AG08396 (cell line): Measurements from ENCODE around the gene RAD23B.
A peak's percentile ranks its signal among the peaks of the same experiment; 100 is the strongest.
"Not testable (repeated sequence)": the region's sequence is repeated elsewhere in the genome, so short reads cannot be mapped to it uniquely, and the experiment has no call there.

Source experiments
- DNase-seq: peaks from one replicate; pipeline ENCODE4 v3.0.0; 2012; ENCODE audit warnings: low spot score, mixed read lengths

RAD23B gene

DNA sequence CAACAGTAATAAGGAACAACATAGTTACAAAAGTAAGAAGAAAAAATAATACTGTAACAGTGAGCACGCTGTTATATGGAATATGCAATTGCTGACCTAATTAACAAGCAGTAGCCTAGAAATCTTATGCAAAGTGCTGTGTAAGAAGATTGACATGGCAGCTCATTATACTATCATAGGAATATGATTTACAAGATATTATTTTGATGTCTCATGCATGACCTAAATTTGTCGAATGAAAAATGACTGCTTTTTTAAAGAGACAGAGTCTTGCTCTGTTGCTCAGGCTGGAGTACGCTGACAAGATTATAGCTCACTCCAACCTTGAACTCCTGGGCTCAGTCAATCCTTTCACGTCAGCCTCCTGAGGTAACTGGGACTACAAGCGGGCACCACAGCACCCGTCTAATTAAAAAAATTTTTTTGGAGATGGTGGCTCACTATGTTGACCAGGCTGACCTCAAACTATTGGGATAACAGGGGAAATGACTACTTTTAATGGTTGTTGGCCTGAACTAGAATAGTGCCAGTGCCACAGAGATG lies 10.5 kb downstream of the RAD23B start:
- DNase-seq, result no peak

DNA sequence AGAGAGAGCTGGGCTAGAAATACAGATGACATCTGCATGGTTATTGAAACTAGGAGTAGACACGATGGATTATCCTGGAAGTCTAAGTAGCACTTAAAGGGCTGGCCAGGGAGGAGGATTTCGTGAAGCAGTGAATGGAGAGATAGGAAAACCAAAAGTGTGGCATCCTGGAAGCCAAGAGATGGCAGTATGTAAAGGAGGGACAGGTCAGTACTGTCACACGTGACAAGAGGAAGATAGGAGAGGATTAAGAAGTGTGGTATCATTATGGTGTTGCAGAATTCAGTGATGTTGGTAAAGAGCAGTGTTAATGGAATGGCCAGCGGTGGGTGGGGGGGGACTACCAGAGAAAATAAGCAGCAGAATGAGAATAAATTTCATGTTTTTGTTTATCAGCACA lies 11.7 kb downstream of the RAD23B start:
- no peak for DNase-seq

DNA sequence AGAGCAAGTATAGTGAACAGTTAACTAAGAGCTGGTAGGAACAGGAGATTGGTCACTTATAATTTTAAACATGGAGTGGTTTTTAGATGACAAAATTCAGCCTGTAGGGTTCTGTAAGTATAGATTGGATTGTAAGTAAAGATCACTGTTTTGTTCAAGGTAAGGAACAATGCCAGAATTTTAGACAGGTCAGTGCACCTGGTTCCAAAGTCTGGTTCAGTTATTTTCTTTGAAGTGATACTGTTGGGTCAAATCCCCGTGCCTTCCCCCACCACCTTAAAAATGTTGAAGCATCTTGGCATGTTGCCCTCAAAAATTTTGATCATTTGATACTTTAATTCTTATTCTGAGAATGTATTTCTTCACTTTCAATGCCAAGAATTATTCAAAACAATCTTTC lies 12.9 kb downstream of the RAD23B start:
- DNase-seq, result no peak

DNA sequence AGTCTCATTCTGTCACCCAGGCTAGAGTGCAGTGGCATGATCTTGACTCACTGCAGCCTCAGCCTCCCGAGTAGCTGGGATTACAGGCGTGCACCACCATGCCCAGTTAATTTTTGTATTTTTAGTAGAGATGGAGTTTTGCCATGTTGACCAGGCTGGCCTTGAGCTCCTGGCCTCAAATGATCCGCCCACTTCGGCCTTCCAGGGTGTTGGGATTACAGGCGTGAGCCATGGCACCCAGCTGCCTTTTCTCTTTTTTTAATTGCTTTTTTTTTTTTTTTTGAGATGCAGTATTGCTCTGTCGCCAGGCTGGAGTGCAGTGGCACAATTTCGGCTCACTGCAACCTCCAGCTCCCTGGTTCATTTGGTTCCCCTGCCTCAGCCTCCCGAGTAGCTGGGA lies 13.5 kb downstream of the RAD23B start:
- not testable (repeated sequence) for DNase-seq

DNA sequence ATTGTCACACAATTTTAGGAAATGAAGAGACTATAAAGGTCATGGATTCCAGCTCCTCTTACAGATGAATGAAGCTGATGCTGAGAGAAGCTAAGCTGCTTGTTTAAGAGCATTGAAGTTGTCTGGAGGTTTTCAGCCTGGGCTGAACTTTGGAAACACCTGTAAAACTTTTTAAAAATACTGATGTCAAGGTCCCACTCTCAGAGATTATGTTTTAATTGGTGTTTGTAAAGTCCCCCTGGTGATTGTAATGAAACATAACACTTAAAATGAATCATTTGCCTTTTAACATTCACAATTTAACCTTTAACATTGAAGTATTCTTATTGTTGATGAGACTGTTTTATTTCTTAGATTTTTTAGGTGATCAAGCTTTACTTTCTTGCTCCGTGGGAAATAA lies 16.4 kb downstream of the RAD23B start:
- no peak for DNase-seq

DNA sequence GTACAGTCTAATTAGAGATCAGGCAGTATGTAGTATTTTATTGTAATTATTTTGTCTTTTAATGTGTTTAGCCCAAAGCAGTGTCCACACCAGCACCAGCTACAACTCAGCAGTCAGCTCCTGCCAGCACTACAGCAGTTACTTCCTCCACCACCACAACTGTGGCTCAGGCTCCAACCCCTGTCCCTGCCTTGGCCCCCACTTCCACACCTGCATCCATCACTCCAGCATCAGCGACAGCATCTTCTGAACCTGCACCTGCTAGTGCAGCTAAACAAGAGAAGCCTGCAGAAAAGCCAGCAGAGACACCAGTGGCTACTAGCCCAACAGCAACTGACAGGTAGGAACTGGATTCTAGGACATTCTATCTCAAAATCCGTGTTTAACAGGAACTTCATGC lies 23.2 kb downstream of the RAD23B start:
- no peak for DNase-seq

DNA sequence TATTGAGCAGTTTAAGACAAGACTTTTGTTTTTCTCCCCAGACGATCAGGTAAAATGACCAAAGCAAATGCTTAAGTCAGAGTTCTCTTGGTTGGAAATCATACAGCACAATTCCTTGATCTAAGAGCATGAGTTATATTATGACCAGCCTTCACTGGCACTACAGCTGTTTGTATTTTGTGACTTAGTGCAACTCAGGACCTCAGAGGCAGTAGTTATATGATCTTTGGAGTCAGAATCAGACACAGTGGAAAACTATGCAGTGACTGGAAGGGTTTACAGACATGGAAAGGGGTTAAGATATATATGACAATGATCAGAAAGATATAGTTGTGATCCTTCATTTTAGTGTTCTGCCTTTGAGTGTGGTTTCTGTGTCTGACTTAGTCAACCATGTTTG lies 24.3 kb downstream of the RAD23B start:
- no peak for DNase-seq

DNA sequence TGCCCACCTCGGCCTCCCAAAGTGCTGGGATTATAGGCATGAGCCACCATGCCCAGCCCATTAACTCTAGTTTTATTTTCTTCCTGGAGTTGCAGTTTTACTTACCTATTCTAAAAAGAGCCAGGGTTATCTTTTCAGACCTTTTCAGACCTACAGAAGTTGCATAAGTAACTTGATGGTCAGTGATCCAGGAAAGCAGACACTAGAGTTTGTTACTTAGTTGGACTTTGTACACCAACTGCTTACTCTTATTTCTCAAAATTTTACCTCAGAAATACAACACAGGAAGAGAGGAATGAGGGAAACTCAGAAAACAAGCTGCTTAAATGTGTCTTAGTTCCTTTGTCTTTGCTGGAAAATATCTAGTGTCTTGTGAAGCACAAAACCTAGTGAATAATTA lies 25.4 kb downstream of the RAD23B start:
- no peak for DNase-seq

DNA sequence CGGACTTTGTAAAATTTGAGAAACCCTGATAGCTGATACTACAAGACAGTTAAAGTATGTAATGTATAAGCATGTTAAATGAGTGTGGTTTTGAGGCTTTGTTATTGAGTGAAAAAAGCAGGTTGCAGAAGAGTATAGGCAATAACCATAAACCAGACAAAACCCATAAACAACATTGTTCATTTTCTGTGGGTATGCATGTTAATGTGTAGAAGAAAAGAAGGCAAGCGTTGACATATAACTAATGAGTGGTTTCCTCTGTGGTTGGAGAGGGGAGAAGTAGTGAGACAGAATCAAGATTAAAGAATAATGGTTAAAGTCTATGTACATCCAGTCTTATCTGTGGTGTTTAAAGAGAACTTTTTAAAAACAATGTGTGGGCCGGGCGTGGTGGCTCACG lies 26.2 kb downstream of the RAD23B start:
- no peak for DNase-seq

DNA sequence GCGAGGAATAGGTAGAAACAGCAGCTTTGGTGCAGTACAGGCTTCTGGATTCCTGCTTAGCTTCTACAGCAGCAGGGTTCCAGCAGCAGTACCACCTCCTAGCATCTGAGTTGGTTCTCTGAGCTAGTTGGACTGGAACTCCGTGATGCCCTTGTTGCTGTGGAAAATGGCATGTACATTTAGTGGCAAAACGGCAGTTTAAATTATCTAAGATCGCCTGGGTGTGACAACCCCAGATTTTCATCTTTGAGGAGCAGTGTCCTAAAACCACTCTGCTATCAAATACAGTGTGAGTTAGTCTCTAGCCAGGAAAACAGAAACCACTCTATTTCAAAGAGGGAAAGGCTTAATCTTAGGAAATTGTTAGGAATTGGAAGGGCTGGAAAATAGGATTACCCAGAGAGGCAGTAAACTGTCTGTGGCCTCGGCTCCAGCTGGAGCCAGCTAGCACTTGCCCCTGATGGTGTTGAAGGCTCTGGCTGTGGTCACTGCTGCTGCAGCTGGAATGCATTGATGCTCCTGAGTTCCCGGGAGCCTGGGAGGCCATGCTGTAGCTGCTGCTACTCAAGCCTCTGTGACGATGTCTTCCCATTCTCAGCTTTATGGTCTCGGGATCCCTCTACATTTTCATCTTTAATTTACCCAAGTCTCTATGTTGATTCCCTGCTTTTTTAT lies 29.4 kb downstream of the RAD23B start:
- DNase-seq, result peak; percentile 64

DNA sequence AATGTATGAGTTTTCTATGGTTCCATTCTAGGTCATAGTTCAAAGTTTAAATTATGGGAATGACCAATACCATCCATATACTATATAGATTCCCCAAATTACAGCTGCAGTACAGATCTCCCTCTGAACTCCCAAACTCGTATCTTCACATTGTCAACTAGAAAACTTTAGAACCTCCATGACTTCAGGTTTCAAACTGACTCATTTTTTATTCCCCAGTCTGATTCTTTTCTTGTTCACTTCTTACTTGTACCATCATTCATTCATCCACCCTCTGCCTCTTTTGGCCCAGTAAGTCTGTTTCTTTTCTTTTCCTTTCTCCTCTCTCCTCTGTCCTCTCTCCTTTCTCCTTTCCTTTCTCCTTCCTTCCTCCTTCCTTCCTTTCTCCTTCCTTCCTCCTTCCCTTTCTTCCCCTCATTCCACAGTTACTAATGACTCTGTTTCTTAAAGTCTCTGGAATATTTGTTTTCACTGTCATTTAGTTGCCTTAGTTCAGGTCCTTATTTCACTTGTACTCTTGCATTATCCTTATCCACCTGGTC lies 30.5 kb downstream of the RAD23B start:
- DNase-seq, result no peak

DNA sequence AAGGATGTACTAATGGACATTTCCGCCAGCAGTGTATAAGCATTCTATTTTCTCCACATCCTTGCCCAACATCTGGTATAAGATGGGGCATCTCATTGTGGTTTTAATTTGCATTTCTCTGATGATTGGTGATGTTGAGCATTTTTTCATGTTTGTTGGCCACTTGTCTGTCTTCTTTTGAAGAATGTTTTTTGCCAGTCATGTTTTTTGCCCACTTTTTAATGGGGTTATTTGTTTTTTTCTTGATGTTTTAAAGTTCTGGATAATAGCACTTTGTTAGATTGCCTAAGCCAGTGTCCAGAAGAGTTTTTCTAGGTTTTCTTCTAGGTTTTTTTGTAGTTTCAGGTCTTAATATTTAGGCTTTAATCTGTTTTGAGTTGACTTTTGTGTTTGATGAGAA lies 31.7 kb downstream of the RAD23B start:
- DNase-seq, result no peak

DNA sequence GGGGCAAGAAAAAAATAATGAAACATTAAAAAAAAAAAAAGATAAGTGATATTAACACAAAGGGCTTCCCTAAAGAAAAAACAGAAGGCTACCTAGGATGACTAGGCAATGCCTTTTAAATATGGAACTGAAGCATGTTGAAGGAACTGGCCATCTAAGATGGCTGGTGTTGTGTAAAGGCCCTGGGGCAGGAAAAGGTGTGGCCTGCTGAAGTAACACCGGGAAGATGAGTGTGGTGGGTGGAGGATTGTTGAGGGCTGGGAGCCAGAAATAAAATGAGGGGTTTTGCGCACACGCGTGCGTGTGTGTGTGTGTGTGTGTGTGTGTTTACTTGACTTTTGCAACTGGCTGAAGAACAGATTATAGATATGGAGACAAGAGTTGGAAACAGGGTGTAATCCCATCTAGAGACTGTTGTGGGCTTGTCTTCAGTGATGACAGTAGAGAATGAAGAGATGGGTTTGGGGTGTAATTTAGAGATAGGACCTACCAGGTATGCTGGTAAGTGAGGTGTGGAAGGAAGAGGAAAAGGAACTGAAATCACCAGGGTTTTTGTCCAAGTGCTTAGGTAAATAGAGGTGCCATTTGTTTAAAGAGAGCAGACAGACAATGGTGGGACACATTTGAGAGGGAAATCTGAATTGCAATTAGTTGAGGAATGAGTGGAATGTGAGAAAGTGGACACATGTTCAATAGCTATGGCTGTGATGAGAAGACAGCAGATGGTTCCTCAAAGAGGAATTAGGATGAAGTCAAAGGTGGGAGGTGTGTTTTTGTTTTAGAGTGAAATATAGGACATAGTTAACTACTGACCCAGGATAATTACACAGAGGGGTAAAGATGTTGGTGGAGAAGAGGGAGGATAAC lies 33.9 kb downstream of the RAD23B start:
- DNase-seq, result no peak

DNA sequence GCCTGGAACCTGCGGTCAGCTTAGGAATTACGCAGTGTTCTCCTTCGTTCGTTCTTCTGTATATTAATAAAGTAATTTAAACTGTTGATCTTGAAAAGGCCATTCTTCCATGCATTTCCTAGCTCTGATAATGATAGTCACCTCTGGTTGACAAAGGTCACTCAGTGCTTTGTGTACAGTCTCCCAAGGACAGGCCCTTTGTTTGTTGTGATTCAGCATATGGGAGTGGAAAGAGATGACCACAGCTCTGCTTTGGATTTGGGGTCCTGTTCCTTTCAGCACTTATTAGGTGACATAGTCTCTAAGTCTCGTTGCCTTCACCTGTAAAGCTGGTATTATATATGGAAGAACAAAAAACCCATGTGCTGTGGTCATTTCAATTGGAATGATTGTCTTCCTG lies 39.6 kb downstream of the RAD23B start:
- no peak for DNase-seq

DNA sequence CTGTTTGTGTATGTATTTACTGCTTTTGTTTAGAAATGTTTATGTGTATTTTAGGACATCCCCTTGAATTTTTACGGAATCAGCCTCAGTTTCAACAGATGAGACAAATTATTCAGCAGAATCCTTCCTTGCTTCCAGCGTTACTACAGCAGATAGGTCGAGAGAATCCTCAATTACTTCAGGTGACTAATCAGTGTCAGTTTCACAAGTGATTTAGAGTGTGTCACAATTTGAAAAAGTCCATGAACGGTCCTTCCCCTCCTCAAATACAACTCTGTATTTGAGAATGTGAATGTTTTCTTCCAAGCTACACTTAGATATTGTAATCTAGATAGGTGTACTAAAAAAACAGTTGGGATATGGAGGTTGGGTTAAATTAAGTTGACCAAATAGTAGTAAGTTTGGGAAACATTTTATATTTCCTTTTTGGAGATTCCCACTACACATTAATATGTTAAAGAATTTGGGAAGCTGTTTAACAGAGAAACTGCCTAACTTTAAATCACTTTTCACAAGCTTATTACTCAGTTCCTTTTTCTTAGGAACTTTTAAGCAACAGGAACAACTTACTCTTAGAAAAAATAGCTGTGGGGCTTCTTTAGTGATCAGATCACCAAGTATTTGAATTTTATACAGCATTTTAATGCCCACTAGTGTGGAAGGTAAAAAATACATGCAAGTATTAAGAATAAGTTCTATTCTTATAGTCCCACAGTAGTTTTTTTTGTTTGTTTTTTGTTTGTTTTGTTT lies 40.9 kb downstream of the RAD23B start:
- no peak for DNase-seq

DNA sequence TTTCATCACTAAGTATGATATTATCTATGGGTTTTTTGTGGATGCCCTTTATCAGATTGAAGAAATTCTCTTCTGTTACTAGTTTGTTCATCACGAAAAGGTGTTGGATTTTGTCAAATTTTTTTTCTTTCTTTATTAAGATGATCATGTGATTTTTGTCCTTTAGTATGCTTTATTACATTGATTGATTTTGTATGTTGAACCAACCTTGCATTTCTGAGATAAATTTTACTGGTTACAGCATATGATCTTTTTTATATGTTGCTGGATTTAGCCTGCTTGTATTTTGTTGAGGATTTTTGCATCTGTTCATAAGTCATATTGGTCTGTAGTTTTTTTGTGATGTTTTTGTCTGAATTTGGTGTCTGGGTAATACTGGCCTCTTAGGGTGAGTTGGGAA lies 42.8 kb downstream of the RAD23B start:
- no peak for DNase-seq

DNA sequence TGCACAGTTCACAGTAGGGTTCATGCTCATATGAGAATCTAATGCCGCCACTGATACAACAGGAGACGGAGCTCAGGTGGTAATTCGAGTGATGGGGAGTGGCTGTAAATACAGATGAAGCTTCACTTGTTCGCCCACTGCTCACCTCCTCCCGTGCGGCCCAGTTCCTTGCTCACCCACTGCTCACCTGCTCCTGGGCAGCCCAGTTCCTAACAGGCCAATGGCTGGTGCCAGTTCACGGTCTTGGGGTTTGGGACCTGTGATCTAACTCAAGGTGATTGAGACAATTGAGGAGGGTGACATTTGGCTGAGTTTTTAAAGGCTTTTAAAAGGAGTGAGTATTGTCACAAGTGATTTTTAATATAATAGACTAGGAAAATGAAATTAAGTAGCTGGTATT lies 45.4 kb downstream of the RAD23B start:
- DNase-seq, result no peak

DNA sequence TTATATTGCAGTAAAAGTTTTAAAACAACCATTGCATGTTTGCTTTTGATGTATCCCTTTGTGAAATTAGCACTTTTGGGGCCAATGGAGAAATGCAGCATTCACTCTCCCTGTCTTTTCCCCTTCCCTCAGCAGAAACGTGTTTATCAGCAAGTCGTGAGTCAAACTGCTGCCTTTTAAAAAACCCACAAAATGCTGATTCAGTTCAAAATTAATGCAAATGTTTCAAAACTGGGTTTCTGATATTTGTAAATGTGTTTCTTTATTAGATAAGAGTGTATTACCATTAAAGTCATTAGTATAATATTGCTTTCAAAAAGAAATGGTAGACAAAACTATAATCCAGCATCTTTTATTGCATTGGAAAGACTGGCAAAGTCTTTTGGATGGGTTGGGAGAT lies 47.3 kb downstream of the RAD23B start:
- no peak for DNase-seq

DNA sequence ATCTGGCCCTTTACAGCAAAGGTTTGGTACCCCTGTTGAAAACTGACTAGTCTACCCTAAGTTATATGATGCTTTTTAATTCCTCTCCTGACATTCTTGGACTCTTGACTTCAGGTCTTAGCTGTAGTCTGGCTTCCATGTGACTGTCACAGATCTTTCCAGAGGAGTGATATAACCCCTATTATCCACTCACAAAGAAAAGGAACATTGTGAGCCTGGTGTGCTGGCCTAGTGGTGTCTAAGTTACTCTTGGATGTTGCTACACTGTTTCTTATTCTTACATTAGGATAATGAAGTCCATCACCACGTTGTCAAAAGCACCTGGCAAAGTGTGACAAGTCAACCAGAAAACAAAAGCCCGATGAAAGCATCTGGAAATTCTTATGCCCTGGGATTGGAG lies 49.8 kb downstream of the RAD23B start:
- DNase-seq, result no peak

DNA sequence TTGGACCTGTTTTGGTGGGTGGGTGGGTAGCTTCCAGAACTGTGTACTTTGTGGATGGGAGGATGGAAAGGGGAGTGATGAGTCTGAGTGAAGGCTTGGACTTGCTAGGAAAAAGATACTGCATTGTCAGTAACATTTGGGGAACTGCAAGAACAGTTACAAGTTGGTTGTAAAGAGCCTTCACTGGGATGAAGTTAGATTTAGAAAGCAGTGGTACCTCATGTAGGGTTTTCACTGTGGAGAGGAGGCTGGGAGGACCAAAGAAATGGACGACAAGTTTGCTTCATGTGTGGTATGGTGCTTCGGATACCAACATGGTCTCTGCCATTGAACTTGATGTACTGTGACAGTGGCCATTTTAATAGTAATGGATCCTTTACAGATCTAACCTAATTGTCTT lies 50.3 kb downstream of the RAD23B start:
- DNase-seq, result no peak

DNA sequence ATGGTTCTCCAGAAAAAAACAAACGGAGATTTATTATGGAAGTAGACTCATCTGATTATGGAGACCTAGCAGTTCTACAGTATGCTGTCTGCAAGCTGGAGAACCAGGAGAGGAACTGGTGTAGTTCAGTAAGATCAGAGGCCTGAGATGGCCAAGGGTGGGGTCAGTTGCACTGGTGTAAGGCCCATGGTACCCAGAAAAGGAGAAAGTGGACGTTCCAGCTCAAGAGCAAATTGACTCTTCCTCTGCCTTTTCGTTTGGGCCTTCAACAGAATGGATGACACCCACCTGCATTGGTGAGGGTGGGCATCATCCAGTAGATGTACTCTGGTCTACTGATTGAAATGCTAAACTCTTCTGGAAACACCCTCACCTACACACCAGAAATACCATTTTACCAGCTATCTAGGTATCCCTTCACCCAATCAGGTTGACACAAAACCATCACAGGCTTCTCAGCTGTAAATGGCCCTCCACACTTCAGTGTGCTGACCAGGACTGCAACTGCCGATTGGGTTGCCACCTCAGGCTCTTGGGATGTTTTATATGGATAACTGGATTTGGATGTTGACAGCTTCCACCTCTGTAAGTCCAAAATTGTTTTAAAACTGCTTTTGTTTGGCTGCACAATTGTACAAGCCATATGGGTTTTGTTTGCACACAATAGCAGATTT lies 51.2 kb downstream of the RAD23B start:
- no peak for DNase-seq

DNA sequence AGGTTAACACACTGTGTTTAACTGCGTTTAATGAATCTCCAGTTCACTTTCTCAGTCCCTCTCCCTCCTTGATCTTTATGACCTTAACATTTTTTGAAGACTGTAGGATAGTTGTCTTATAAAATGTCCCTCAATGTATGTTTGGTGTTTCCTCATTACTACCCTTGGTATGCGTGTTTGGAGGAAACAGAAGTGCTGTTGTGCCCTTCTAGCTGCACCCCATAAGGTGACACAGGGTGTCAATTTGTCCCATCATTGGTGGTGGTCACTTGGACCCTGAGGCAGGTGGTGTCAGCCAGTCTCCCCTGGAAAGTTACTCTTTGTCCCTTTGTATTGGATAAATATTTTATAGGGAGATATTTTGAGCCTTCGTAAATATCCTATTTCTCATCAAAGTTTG lies 52.3 kb downstream of the RAD23B start:
- DNase-seq, result no peak
